Adipocyte (in vitro differentiated cells): Measurements from ENCODE around the gene AGBL3.
"Not testable (repeated sequence)": the region's sequence is repeated elsewhere in the genome, so short reads cannot be mapped to it uniquely, and the experiment has no call there.

ENCODE experiments used
- DNase-seq: peaks from one replicate; pipeline ENCODE4 v3.0.0-alpha.2; 2015; ENCODE audit warnings: low read depth
- H3K27me3 ChIP-seq: replicated peaks from 2 replicates; pipeline ENCODE4 v1.7.0; 2013; ENCODE audit warnings: mild to moderate bottlenecking, low read length, moderate library complexity; ENCODE audit not compliant: control insufficient read depth, insufficient read depth
- H3K36me3 ChIP-seq: 2 replicates; pipeline ENCODE4 v1.7.0; 2013; ENCODE audit warnings: low read length, mild to moderate bottlenecking, moderate library complexity; ENCODE audit not compliant: control insufficient read depth, insufficient read depth, severe bottlenecking
- H3K4me1 ChIP-seq: 2 replicates; pipeline ENCODE4 v1.7.0; 2013; ENCODE audit warnings: mild to moderate bottlenecking, low read length, moderate library complexity; ENCODE audit not compliant: control insufficient read depth, insufficient read depth
- H3K4me3 ChIP-seq: 2 replicates; pipeline ENCODE4 v1.7.0; 2013; ENCODE audit warnings: mild to moderate bottlenecking, low read length, moderate library complexity
- H3K9ac ChIP-seq: 2 replicates; pipeline ENCODE4 v1.7.0; 2013; ENCODE audit warnings: mild to moderate bottlenecking, low read length, moderate library complexity
- H3K9me3 ChIP-seq: 2 replicates; pipeline ENCODE4 v1.7.0; 2013; ENCODE audit warnings: mild to moderate bottlenecking, low read length, moderate library complexity; ENCODE audit not compliant: control insufficient read depth

The AGBL3 gene

GRCh38 chr7:134997214-134997885, 11.0 kb downstream of the AGBL3 start:
- Histone ChIP-seq H3K36me3 (peaks cover 4% of the 10 kb centered on the region), H3K4me3 (no peak overlapping the region), H3K4me1 (peaks cover 25% of the 10 kb centered on the region), H3K9ac (no peak overlapping the region), H3K9me3 (peaks cover 8% of the 10 kb centered on the region), H3K27me3 (no peaks in the 10 kb centered on the region)
- DNase-seq, result no peak

GRCh38 chr7:134999136-134999535, 12.8 kb downstream of the AGBL3 start:
- H3K36me3 ChIP-seq, result peaks cover 4% of the 10 kb centered on the region
- no peaks in the 10 kb centered on the region for H3K27me3 ChIP-seq
- H3K9ac ChIP-seq, result no peak overlapping the region
- peaks cover 8% of the 10 kb centered on the region for H3K9me3 ChIP-seq
- H3K4me3 ChIP-seq, result no peak overlapping the region
- peaks cover 20% of the 10 kb centered on the region for H3K4me1 ChIP-seq
- DNase-seq, result no peak

GRCh38 chr7:135001390-135002165, 15.3 kb downstream of the AGBL3 start:
- no peak for DNase-seq
- H3K27me3 ChIP-seq, result no peaks in the 10 kb centered on the region
- H3K9me3 ChIP-seq, result peaks cover 8% of the 10 kb centered on the region
- H3K9ac ChIP-seq, result no peak overlapping the region
- no peak overlapping the region for H3K4me3 ChIP-seq
- H3K36me3 ChIP-seq, result no peaks in the 10 kb centered on the region
- H3K4me1 ChIP-seq, result peaks cover 13% of the 10 kb centered on the region

GRCh38 chr7:135012229-135012628, 25.9 kb downstream of the AGBL3 start:
- H3K9me3 ChIP-seq, result peaks cover 4% of the 10 kb centered on the region
- no peaks in the 10 kb centered on the region for H3K4me1 ChIP-seq
- H3K27me3 ChIP-seq, result no peaks in the 10 kb centered on the region
- no peaks in the 10 kb centered on the region for H3K36me3 ChIP-seq
- no peak for DNase-seq
- no peak overlapping the region for H3K4me3 ChIP-seq
- no peak overlapping the region for H3K9ac ChIP-seq

GRCh38 chr7:135023622-135024021, 37.3 kb downstream of the AGBL3 start:
- Histone ChIP-seq H3K4me1 (no peaks in the 10 kb centered on the region), H3K4me3 (no peak overlapping the region), H3K27me3 (no peaks in the 10 kb centered on the region), H3K36me3 (no peaks in the 10 kb centered on the region), H3K9ac (no peak overlapping the region), H3K9me3 (peaks cover 16% of the 10 kb centered on the region)
- DNase-seq, result no peak

- Histone ChIP-seq H3K4me3 (no peak overlapping the region), H3K36me3 (no peaks in the 10 kb centered on the region), H3K4me1 (no peaks in the 10 kb centered on the region), H3K9ac (no peak overlapping the region), H3K9me3 (no peaks in the 10 kb centered on the region), H3K27me3 (no peaks in the 10 kb centered on the region)
- DNase-seq, result no peak
These were observed 48.9 kb downstream of the AGBL3 start for GRCh38 chr7:135035252-135035651.

GRCh38 chr7:135067017-135067416, 80.7 kb downstream of the AGBL3 start:
- H3K9me3 ChIP-seq, H3K4me3 ChIP-seq, H3K9ac ChIP-seq, H3K4me1 ChIP-seq, H3K36me3 ChIP-seq, H3K27me3 ChIP-seq, DNase-seq: not testable (repeated sequence)

- no peaks in the 10 kb centered on the region for H3K4me1 ChIP-seq
- no peaks in the 10 kb centered on the region for H3K9me3 ChIP-seq
- H3K9ac ChIP-seq, result no peak overlapping the region
- no peak overlapping the region for H3K4me3 ChIP-seq
- DNase-seq, result no peak
- H3K36me3 ChIP-seq, result no peaks in the 10 kb centered on the region
- no peaks in the 10 kb centered on the region for H3K27me3 ChIP-seq
These were observed 87.8 kb downstream of the AGBL3 start for GRCh38 chr7:135074096-135074495.

GRCh38 chr7:135074531-135074930, 88.2 kb downstream of the AGBL3 start:
- no peaks in the 10 kb centered on the region for H3K36me3 ChIP-seq

GRCh38 chr7:135075716-135076115, 89.4 kb downstream of the AGBL3 start:
- no peaks in the 10 kb centered on the region for H3K36me3 ChIP-seq

More at GRCh38 chr7:135074531-135074930, 88.2 kb downstream of the AGBL3 start:
- Histone ChIP-seq H3K4me3 (no peak overlapping the region), H3K27me3 (no peaks in the 10 kb centered on the region), H3K4me1 (no peaks in the 10 kb centered on the region), H3K9me3 (no peaks in the 10 kb centered on the region), H3K9ac (no peak overlapping the region)
- no peak for DNase-seq

GRCh38 chr7:135076882-135077281, 90.6 kb downstream of the AGBL3 start:
- no peaks in the 10 kb centered on the region for H3K27me3 ChIP-seq
- no peak overlapping the region for H3K4me3 ChIP-seq
- no peaks in the 10 kb centered on the region for H3K9me3 ChIP-seq
- H3K36me3 ChIP-seq, result no peaks in the 10 kb centered on the region
- no peaks in the 10 kb centered on the region for H3K4me1 ChIP-seq
- H3K9ac ChIP-seq, result no peak overlapping the region
- DNase-seq, result no peak

More at GRCh38 chr7:135075716-135076115, 89.4 kb downstream of the AGBL3 start:
- no peaks in the 10 kb centered on the region for H3K27me3 ChIP-seq
- DNase-seq, result no peak
- H3K4me3 ChIP-seq, result no peak overlapping the region
- no peak overlapping the region for H3K9ac ChIP-seq
- no peaks in the 10 kb centered on the region for H3K4me1 ChIP-seq
- no peaks in the 10 kb centered on the region for H3K9me3 ChIP-seq
